Measurements from ENCODE around the gene TFDP1. TPM values are rescaled to one million over a fixed set of nuclear protein-coding genes. Genes with fewer than 3 reads are reported as not detected.
A peak's percentile ranks its signal among the peaks of the same experiment; 100 is the strongest.

TFDP1 gene
- total RNA-seq, 3 donors from 2014 or later (not counting 1 experiment from before 2014, with no cell fraction given), result 26.3 to 44.3 (median 29.2) TPM

DNA sequence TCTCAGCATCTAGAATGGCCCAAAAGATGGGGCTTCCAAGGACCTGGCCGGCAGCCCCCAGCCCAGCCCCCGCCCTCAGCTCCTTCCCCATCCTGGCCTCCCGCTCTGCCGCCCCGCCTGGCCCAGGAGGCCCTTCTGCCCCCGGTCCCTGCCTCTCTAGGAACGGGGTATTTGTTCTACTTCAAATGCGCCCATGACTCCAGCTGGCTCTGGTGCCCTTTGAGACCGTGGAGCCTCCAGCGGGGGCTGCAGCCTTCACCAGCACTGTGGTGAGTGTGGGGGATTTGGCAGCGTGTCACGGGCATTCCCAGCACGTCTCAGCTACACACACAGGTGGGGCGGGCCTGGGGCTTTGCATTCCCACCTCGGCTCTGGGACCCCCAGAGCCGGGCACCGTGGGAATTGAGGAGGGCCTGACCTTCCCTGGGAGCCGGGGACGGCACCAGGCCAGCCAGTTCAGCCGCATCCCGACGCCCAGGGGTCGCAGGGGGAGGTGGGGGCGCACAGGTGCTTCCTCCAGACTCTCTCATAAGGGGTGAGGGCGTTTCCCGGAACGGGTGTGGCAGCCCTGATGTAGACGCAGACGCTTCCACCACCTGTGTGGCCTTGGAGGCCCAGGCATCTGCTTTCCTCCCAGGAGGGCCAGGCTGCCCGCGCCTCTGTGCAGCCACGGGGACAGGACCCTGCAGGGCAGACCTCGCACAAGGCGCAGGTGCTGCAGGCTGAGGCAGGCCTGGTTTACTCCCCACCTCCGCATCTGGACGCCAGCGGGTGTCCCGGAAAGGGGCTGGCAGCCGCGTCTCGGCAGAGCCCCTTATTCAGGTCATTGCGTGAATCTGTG is 72.5 kb downstream of the TFDP1 start:
- DNase-seq, result peak in 1 of 2 donors; percentile 13
- H3K27ac ChIP-seq (ENCODE audit: low read length), result no peak overlapping the region
- peaks cover 21% of the 10 kb centered on the region for H3K4me1 ChIP-seq (ENCODE audit: control insufficient read depth, insufficient read depth, low read length)
- TF ChIP-seq CTCF (IDR thresholded peaks at IDR 0.05), result no peak
- no peaks in the 10 kb centered on the region for H3K27me3 ChIP-seq (ENCODE audit: control insufficient read depth, insufficient read depth, low read length)
- no peak overlapping the region for H3K27ac Mint-ChIP-seq
- intact Hi-C loops (cut with micrococcal nuclease), result no loop called here
- no peaks in the 10 kb centered on the region for H3K36me3 ChIP-seq (ENCODE audit: control insufficient read depth, insufficient read depth, low read length)
- H3K4me3 ChIP-seq (ENCODE audit: low read length), result no peak overlapping the region
- H3K27me3 Mint-ChIP-seq (ENCODE audit: low read depth in 2 of 2), result no peaks in the 10 kb centered on the region
- H3K9me3 Mint-ChIP-seq, result peaks cover 4 to 7% of the 10 kb centered on the region in 2 donors
- H3K36me3 Mint-ChIP-seq, result peaks cover 12% of the 10 kb centered on the region
- no peaks in the 10 kb centered on the region for H3K9me3 ChIP-seq (ENCODE audit: control insufficient read depth, insufficient read depth, low read length)
- no peak for ATAC-seq
- H3K4me3 Mint-ChIP-seq, result no peak overlapping the region
- peaks cover 17 to 18% of the 10 kb centered on the region in 2 donors for H3K4me1 Mint-ChIP-seq
- 82% methylated on average over 42 of the region's 42 CpGs for WGBS (ENCODE audit: insufficient coverage)

- ATAC-seq, result no peak
- peaks cover 12% of the 10 kb centered on the region for H3K36me3 Mint-ChIP-seq
- intact Hi-C loops (cut with micrococcal nuclease), result no loop called here
- H3K4me3 ChIP-seq (ENCODE audit: low read length), result no peak within 1 kb of the TSS
- H3K27ac Mint-ChIP-seq, result no peak within 1 kb of the TSS
- H3K4me3 Mint-ChIP-seq, result no peak within 1 kb of the TSS
- no peaks in the 10 kb centered on the region for H3K27me3 Mint-ChIP-seq (ENCODE audit: low read depth in 2 of 2)
- H3K27me3 ChIP-seq (ENCODE audit: control insufficient read depth, insufficient read depth, low read length), result peaks cover 2% of the 10 kb centered on the region
- no peak within 1 kb of the TSS for H3K27ac ChIP-seq (ENCODE audit: low read length)
- 93% methylated on average over 47 of the region's 47 CpGs for WGBS (ENCODE audit: insufficient coverage)
- H3K9me3 Mint-ChIP-seq, result peaks cover 4 to 7% of the 10 kb centered on the region in 2 donors
- TF ChIP-seq CTCF (IDR thresholded peaks at IDR 0.05), result no peak
- H3K4me1 Mint-ChIP-seq, result peaks cover 11 to 12% of the 10 kb centered on the region in 2 donors
- no peaks in the 10 kb centered on the region for H3K36me3 ChIP-seq (ENCODE audit: control insufficient read depth, insufficient read depth, low read length)
- DNase-seq, result peak in 1 of 2 donors; percentile 14
- no peaks in the 10 kb centered on the region for H3K9me3 ChIP-seq (ENCODE audit: control insufficient read depth, insufficient read depth, low read length)
- peaks cover 11% of the 10 kb centered on the region for H3K4me1 ChIP-seq (ENCODE audit: control insufficient read depth, insufficient read depth, low read length)
Measured at GRCh38 chr13:113657851-113658741, 73.5 kb downstream of the TFDP1 start, which contains the start of gene ATP4B. Gene ATP4B (minus strand): TSS chr13:113658198. CDS start chr13:113658144, 54 bp downstream.

- no peak for TF ChIP-seq CTCF (IDR thresholded peaks at IDR 0.05)
- no peak for DNase-seq
- no peak overlapping the region for H3K4me3 Mint-ChIP-seq
Measured at GRCh38 chr13:113658836-113659235, 74.3 kb downstream of the TFDP1 start.

More at GRCh38 chr13:113658836-113659235, 74.3 kb downstream of the TFDP1 start:
- peaks cover 4 to 7% of the 10 kb centered on the region in 2 donors for H3K9me3 Mint-ChIP-seq
- H3K27me3 ChIP-seq (ENCODE audit: control insufficient read depth, insufficient read depth, low read length), result peaks cover 2% of the 10 kb centered on the region
- no peaks in the 10 kb centered on the region for H3K36me3 ChIP-seq (ENCODE audit: control insufficient read depth, insufficient read depth, low read length)
- no peaks in the 10 kb centered on the region for H3K27me3 Mint-ChIP-seq (ENCODE audit: low read depth in 2 of 2)
- 83% methylated on average over 14 of the region's 14 CpGs for WGBS (ENCODE audit: insufficient coverage)
- no peak overlapping the region for H3K4me3 ChIP-seq (ENCODE audit: low read length)
- H3K9me3 ChIP-seq (ENCODE audit: control insufficient read depth, insufficient read depth, low read length), result no peaks in the 10 kb centered on the region
- intact Hi-C loops (cut with micrococcal nuclease), result no loop called here
- no peak for ATAC-seq
- peaks cover 4 to 5% of the 10 kb centered on the region in 2 donors for H3K4me1 Mint-ChIP-seq
- H3K4me1 ChIP-seq (ENCODE audit: control insufficient read depth, insufficient read depth, low read length), result peaks cover 4% of the 10 kb centered on the region
- peaks cover 12% of the 10 kb centered on the region for H3K36me3 Mint-ChIP-seq
- H3K27ac Mint-ChIP-seq, result no peak overlapping the region
- no peak overlapping the region for H3K27ac ChIP-seq (ENCODE audit: low read length)
